GM18907 (cell line): ENCODE data around the gene THSD7B.
"Not testable (repeated sequence)": the region's sequence is repeated elsewhere in the genome, so short reads cannot be mapped to it uniquely, and the experiment has no call there.

Experiments used
- ATAC-seq: cut with Tn5 transposase; IDR thresholded peaks from one replicate; pipeline ENCODE4 v1.9.1; 2021; ENCODE audit warnings: mild to moderate bottlenecking, moderate library complexity; ENCODE audit not compliant: unreplicated experiment

Gene THSD7B

DNA sequence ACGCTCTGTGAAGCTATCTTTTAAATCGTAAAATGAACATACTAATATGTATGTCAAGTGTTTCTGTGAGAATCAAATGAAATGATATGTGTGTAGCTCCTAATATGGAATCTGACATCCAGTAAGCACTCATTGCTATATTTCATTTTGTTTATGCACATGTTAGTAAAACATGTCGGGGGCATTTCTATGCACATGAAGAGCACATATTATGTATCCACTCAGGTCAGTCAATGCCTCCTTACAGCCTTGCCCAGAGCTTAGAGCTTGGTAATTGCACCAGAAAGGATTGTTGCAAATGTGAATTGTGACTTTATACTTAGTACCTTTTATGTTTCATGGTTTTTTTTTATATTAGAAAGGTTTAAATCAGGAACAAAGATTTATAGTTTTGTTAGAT is 735.3 kb downstream of the THSD7B start:
- no peak for ATAC-seq

DNA sequence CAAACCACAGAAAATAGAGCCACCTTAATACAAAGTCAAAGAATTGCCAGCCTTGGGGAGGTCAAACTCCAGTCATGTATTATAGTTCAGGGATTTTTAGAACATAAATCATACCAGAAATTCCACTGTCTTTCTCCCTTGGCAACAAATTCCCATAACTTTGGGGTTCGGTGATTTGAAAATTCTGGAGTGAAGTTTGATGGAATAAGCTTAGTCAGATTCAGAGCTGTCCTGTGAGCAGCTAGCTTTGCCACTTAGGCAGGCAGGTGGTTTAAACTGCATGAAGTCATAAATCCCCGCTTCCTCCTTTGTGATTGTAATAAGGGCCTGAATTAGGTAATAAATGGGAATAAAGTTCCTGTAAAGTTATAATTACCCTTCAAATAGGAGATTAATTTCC is 741.9 kb downstream of the THSD7B start:
- no peak for ATAC-seq

DNA sequence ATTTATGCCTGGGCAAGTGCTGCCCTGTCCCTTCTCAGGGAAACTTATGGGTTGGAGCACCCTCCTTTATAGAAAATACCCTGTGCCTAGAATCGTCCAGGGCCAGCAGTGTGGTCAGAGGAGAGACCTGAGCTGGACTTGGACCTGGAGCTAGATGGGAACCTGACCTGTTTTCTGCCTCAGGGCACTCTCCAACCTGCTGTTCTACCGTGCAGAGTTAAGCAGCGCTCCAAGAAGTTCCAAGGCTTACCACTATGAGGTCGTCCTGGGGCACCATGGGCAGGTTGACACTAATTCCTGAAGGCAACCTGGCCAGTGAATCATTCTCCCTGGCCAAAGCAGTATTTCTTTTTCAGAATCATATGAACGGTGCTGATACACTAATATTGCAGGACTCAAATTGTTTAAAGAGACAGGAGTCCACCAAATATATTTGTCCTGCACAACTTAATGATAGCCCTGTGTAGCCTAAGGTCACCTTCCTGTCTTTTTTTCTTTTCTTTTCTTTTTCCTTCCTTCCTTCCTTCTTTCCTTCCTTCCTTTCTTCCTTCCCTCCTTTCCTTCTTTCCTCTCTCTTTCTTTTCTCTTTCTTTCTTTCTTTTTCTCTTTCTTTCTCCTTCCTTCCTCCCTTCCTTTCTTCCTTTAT is 743.5 kb downstream of the THSD7B start:
- ATAC-seq: no peak

DNA sequence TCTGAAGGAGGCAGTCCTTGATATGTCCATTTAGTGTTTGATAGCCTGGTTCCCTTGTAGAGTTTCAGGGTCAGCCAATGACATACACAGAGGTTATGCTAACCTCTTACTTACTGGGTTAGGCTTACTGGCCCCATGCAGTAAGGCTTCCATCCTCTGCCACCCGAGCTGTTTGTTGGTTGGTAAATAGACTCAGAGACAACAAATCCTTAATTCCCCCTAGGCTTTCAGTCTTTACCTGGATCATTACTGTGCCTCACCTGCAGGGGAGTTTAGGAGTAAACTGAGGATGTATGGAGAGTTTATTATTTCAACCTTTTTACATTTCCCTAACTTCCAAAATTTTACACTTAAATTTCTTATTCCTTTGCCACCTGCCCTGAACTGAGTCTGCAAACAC is 746.2 kb downstream of the THSD7B start:
- ATAC-seq: no peak

DNA sequence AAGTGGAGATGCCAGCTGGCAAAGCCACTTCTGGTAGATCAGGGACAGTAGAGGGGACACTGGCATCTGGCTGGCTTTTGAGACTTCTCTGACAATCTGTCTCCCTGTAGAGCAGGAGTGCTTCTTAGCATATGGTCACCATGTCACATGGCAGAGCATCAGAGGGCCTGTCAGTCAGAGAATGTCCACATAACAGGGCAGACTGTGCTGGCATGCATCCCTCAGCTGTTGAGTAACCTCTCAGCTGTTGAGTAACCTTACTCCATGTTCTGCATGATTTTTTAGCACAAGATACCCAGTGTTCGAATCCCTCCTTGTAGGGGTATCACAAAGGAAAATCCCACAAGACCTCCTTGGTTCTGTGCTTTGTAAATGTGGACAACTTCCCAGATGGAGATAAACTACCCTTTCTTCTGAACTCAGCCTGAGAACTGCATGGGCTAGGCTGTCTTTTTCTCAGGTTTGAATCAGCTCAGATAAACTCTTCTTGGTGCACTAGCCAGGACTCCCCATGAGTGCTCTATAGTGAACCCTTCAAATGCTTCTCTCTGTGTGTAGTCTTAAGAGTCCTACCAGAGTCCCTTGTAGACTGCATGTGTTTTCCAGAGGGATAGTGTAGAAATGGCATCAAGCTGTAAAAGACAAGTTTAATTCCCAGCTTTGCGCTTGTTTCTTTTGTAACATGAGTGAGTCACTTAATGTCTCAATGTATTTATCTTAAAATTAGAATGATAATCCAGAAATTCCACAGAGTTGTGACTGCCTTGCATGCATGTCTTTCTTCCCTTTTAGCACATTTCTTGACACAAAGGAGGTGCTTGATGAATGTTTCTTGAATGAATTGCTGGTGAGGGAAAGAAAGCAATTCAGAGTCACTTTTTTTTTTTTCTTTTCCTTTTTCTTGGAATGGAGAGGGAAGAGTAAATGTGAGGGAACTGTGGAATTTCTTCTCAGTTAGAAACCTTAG is 756.6 kb downstream of the THSD7B start:
- no peak for ATAC-seq

DNA sequence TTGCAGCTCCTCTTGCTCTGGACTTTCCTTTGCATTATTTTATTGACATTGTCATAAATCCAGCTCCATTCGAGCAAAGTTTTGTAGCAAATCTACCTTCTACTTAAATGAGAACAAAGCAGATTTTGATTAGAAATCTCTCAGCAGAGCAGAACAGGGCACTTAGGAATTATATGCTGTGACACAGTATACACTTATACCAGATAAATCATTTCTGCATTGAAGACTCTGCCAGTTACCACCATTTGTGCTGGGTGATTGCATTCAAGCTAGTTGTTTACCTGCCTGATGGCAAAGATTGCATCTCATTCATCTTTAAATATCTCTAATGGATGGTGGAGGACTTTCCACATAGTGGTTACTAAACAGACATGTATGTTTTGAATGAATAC is 757.3 kb downstream of the THSD7B start:
- no peak for ATAC-seq

DNA sequence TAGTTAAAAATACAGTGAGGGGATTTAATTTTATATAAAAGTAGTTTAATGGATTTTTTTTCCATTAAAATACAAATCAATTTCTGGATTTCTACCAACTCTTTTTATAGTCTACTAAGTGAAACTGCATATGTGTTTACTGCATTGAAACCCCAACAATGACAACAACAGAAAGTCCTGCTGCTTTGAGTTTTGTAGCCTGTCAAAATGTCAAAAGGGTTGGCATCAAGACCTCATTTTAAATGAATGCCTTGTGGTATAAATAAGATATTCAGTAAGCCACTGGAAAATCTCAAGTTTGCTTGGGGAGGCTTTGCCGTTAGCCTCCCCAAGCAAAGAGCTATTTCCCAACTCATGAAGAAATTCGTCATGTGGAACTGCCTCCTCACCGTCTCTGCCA is 758.6 kb downstream of the THSD7B start:
- ATAC-seq: no peak

DNA sequence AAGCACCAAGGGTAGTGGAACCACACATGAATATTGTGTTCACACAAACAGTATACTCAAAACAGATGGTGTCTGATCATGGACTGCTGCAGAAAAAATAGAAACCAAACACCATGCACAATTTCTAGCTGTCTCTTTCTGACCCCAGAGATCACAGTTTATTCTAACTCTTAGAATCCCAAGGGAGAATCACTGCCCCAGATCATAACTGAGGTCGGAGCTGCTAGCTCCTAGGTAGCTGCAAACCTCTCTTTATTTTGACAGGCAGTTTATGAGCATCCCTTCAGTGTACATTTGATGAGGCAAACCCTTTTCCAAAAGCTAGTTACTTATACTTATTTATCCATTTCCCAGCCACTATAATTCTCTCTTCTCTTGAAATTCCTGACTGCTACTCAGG is 759.8 kb downstream of the THSD7B start:
- no peak for ATAC-seq

DNA sequence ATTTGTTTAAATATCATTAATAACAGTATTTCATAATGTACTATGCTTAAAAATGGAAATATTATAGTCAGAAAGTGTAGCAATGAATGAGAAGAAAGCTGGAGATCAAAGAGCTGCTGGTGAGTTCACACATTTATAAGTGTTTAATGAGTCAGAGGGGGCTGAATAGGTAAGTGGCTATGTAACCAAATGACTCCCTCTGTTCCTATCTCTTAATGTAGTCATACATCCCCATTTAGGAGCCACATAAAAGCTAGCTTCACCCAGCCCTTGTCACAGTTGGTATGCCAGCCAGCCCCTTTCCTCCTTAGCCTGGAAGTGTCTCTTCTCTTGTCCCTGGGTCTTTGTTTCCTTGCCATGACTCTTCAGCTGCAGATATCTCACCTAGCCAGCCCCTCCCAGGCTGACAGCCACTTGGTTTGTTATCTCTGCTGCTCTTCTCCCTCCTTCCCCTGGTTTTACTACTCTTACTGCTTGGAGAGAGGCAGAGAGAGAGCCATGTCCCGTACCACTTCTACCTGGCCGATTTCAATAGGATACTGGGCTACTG is 760.4 kb downstream of the THSD7B start:
- ATAC-seq: no peak

DNA sequence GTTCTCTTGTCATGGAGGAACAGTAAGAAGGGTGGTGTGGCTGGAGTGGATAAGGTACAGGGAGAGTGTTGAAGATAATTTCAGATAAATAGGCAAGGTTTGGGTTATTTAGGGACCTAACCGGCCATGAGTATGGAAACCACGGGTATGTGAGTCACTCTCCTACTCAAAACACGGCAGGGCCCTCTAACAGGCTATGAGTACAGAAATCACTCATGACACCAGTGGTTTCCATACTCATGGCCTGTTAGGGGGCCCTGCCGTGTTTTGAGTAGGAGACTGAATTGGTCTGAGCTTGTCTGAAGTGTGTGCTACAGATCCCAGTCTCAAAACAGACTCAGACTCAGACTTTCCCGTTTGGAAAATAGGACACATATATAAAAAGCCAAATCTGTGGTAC is 770.6 kb downstream of the THSD7B start:
- ATAC-seq: no peak

DNA sequence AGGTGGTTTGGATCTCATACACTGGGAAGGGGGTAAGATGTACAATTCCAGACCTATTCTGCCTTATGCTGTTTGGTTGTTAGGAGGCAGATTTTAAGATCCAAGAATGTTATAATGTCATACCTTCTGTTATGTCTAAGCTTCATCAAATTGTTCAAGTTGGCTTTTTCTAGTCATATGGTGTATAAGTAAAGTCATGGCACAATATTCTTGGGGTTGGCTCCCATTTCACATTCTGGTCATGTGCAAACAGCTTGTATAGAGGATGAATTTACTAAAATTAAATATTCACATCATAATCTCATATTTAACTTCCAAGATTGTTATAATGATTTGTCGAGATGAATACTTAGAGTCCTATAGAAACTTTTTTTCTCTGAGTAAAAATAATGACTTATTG is 774.0 kb downstream of the THSD7B start:
- no peak for ATAC-seq

DNA sequence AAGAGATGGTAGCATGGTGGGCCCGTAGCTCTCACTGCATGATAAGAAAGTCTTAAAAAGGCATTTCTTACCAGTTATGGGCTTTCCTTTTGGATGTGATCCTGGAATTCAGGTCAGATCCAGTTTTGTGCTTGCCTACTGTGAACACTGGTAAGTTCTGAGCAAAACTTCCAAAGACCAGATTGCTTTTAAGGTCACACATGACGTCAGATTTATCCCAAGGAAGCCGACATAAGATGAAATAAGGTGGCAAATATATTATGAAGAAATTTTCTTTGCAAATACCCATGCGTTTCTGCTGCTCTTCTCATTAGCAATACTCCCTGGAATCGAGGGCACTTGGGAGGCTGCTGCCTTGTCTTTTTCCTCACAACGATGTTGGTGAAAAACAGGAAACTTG is 782.5 kb downstream of the THSD7B start:
- ATAC-seq: no peak

DNA sequence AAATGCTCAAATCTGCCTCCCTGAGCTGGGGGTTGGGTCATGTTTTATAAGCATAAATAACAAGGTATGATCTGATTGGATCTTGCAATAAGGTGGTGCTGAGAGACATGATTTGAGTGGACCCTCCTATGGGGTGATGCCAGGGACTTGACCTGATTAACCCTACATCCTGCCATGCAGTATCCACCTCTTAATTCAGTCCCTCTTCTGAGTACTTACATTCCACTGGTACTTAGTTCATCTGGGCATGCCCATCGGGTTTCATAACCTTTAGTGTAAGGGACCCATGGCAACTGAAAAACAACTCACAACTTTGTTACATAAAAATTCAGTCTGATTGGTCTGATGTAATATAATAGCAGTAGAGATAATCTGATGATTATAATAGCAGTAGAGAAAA is 801.0 kb downstream of the THSD7B start:
- ATAC-seq: no peak

DNA sequence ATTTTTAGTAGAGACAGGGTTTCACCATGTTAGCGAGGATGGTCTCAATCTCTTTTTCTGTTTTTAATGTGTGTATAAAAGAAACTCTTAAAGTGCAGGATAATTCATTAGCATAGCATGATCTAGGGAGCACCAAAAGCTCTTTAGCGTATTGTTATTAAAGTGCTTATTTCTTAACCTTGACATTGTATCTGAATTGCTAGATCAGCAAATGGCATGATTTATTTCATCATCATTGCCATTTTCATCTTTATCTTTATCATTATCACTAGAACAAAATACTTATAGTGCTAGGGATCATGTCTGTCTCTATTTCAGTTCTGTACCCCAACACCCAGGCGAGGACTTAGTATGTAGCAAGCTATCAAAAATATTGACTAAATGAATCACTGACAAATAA is 805.1 kb downstream of the THSD7B start:
- ATAC-seq: no peak

DNA sequence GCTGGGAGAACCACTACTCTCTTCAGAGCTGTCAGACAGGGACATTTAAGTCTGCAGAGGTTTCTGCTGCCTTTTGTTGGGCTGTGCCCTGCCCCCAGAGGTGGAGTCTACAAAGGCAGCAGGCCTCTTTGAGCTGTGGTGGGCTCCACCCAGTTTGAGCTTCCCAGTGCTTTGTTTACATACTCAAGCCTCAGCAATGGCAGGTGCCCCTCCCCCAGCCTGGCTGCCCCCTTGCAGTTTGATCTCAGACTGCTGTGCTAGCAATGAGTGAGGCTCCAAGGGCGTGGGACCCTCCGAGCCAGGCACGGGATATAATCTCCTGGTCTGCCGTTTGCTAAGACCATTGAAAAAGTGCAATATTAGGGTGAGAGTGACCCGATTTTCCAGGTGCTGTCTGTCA is 822.5 kb downstream of the THSD7B start:
- not testable (repeated sequence) for ATAC-seq

DNA sequence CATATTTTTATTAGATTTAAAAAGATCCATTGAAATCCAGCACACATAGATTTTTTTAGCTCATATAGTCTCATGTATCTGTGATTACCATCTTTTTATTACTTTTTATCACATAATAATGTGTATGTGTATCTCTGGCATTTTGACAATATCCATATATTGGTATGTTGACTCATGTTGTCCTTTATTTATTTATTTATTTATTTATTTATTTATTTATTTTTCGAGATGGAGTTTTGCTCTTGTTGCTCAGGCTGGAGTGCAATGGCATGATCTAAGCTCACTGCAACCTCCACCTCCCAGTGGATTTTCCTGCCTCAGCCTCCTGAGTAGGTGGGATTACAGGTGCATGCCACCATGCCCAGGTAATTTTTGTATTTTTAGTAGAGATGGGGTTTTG is 823.2 kb downstream of the THSD7B start:
- not testable (repeated sequence) for ATAC-seq

DNA sequence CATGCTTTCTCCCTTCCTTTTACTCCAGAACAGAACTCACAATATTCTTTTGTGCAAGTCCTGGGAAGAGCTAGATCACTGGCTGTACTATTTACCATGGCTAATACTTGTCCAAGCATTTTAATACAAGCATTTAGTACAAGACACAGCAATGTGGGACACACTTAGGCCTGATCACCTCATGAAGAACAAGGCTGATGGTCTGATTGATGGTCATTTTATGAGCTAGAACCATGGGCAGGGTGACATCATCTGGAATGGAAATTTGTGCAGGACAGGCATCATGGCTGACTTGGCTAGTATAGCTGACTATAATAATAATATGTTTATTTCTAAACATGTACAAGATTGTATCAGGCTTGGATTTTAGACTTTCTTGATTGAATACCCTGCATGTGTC is 824.8 kb downstream of the THSD7B start:
- ATAC-seq: no peak

DNA sequence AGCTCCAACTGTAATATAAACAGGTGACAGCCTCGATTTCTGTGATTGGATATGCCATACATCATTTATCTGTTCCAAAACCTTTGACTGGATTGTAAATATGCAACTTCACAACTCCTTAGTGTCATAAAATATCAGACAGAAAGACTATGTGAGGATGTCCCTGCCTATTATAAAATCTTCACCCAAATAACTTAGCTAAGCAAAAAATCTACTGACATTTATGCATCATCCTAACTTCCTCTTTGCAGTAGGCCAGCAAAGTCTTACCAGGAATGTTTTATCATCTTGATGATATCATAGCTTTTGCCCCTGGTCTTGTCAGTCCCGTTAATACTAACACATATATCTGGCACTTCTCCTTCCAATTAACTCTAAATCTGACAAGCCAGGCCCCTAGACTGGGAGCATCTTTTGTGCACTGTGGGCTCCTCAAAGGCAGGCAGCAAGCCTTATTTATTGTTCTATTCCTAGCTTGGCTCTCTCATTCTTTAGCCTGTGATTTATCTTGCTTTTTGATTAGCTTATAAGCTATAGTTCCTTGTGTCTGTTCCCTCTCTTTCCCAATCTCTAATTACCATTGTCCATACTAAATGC is 842.5 kb downstream of the THSD7B start:
- no peak for ATAC-seq

DNA sequence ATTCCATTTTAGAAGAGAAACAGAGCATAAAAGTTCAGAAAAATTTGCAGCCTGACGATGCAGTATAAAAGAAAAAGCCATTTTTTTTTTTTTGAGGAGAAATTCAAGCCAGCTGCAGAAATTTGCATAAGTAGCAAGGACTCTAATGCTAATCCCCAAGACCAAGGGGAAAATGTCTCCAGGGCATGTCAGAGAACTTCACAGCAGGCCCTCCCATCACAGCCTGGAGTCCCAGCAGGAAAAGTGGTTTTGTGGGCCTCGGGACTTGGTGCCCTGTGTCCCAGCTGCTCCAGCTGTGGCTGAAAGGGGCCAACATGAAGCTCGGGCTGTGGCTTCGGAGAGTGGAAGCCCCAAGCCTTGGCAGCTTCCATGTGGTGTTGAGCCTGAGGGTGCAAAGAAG is 873.6 kb downstream of the THSD7B start:
- no peak for ATAC-seq

DNA sequence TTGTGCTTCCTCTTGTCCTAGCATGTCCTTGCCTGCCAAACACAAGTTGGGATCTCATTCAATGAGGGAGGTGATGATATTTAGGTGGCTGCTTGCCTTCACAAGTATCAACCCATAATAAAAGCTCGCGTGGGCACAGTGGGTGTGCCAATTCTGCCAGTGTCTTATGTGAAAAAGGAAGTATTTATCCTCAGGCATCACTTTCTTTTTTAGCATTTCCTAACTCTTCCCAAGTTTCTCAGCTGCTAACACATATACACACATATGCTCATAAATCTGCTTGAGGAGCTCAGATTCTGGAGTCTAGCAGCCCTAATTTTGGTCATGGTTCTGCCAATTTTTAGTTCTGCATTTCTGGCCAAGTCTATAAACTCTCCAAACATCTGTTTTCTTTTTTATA is 879.4 kb downstream of the THSD7B start:
- ATAC-seq: no peak

DNA sequence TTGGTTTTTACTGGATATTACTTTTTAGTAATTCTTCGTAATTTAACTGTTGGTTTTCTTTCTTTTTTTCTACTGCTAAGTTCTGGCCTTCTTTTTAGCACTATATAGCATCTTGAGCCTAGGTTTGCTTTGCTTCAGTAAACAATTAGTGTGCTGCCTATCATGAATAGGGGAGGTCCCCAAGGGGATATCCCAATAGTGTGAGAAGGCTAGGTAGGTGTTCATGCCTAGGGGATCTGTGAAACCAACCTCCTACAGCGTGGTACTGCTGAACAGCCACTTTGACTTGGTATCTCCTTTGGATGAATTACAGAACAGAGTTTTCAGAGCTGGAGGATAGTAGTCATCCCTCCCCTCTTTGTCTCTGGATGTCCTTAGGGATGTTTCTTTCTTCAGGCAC is 888.7 kb downstream of the THSD7B start:
- ATAC-seq: no peak

DNA sequence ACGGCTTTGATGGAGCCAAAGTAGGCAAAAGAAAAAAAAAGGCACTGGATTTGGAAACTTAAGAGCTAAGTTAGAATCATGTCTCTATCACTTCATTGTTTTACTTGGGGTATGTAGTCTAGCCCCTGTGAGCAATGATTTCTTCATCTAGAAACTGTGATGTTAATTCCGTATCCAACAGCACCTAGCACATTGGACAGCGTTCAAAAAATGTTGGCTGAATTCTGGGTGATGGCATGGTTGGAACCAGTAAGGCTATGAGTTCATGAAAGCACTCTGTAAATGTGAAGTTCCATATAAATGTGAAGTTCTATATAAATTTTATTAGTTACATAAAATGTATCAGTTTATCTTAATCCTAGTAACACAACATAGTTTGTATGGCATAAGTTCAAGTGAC is 890.5 kb downstream of the THSD7B start:
- no peak for ATAC-seq
